HCT116 (cell line): ENCODE results near the gene FHOD3. TPM values are rescaled to one million over a fixed set of nuclear protein-coding genes. Genes with fewer than 3 reads are reported as not detected.

Source experiments
- ATAC-seq: fragments of 200-7000 bp; cut with Tn5 transposase; 2 replicates; pipeline ENCODE4 v1.9.1; 2020; ENCODE audit warnings: mild to moderate bottlenecking, moderate library complexity
- BruUV-seq: library from RNA; stranded (reverse); fragments of 400-500 nt; replicated peaks from 2 replicates; lab custom pipeline; 2021; lab: Mats Ljungman, UMichigan
- CTCF ChIA-PET: fragments of 300-600 bp; sonication (Branson Sonifier 250); formaldehyde crosslinking; loops from one replicate; lab custom pipeline; 2021; ENCODE audit warnings: antibody characterized with exemption; lab: Charles Lee
- POLR2A ChIA-PET: fragments of 300-600, 350-600 bp; sonication (Branson Sonifier 250); formaldehyde crosslinking; loops from one replicate; lab custom pipeline; 2021; ENCODE audit warnings: antibody characterized with exemption; lab: Charles Lee
- RAD21 ChIA-PET, 2 experiments: fragments of 300-600 bp; sonication (Branson Sonifier 250); formaldehyde crosslinking; loops; one replicate each; lab custom pipeline; 2023; ENCODE audit warnings: low total read pairs in 2 of 2; ENCODE audit not compliant: uncharacterized antibody in 2 of 2, unreplicated experiment in 2 of 2, low non-redundant PET in 1 of 2; lab: Charles Lee
- DNase-seq: peaks from one replicate; pipeline ENCODE4 v3.0.0-alpha.2; 2010; ENCODE audit warnings: low read depth, low spot score
- H2AFZ ChIP-seq: fragments of 200-600 bp; shearing (Covaris generic), sonication (generic); 2 replicates; pipeline ENCODE4 v1.6.1; 2017; ENCODE audit warnings: low read depth, mixed run types, mixed read lengths, antibody characterized with exemption, low read length; ENCODE audit not compliant: poor library complexity, severe bottlenecking
- H3K27ac ChIP-seq: 2 replicates; pipeline ENCODE4 v1.5.1; 2012; ENCODE audit warnings: low read depth, low read length
- H3K27me3 ChIP-seq: fragments of 200-600 bp; sonication (generic); 2 replicates; pipeline ENCODE4 v1.6.1; 2016; ENCODE audit warnings: mixed run types, low read length, mixed read lengths; ENCODE audit not compliant: insufficient read depth
- H3K36me3 ChIP-seq, 2 experiments: fragments of 200-500 bp in 1 of 2; fragments of 200-600 bp in 1 of 2; sonication (Bioruptor generic) in 1 of 2; sonication (generic) in 1 of 2; 2 replicates each; pipeline versions ENCODE4 v1.5.1 to v1.6.1; 2014 to 2016; ENCODE audit warnings: low read length in 2 of 2, inconsistent platforms in 1 of 2, mixed read lengths in 1 of 2, mixed run types in 1 of 2; ENCODE audit not compliant: insufficient read depth in 2 of 2, control insufficient read depth in 1 of 2
- H3K4me1 ChIP-seq, 2 experiments: fragments of 200-600 bp in 1 of 2; sonication (generic) in 1 of 2; 2 replicates each; pipeline versions ENCODE4 v1.5.1 to v1.6.1; 2012 to 2017; ENCODE audit warnings: low read length in 2 of 2, inconsistent platforms in 1 of 2, mild to moderate bottlenecking in 1 of 2, mixed read lengths in 1 of 2, mixed run types in 1 of 2, moderate library complexity in 1 of 2; ENCODE audit not compliant: insufficient read depth in 2 of 2, control insufficient read depth in 1 of 2
- H3K4me2 ChIP-seq: fragments of 200-600 bp; sonication (generic); 2 replicates; pipeline ENCODE4 v1.6.1; 2017; ENCODE audit warnings: mixed run types, low read length, mixed read lengths
- H3K4me3 ChIP-seq, 2 experiments: fragments of 200-600 bp in 1 of 2; sonication (generic) in 1 of 2; replicated peaks in 1 of 2; 2 replicates each; pipeline ENCODE4 v1.5.1; 2011 to 2016; ENCODE audit warnings: low read length in 2 of 2, control low read depth in 1 of 2, low read depth in 1 of 2, mild to moderate bottlenecking in 1 of 2, mixed read lengths in 1 of 2, mixed run types in 1 of 2
- H3K79me2 ChIP-seq: fragments of 200-600 bp; sonication (generic); 2 replicates; pipeline ENCODE4 v1.6.1; 2017; ENCODE audit warnings: mild to moderate bottlenecking, mixed run types, low read length, moderate library complexity, mixed read lengths; ENCODE audit not compliant: insufficient read depth
- H3K9ac ChIP-seq: fragments of 200-600 bp; sonication (generic); 2 replicates; pipeline ENCODE4 v1.6.1; 2016; ENCODE audit warnings: low read length, mixed read lengths
- H3K9me2 ChIP-seq: fragments of 200-600 bp; sonication (generic), shearing (Covaris generic); 2 replicates; pipeline ENCODE4 v1.6.1; 2017; ENCODE audit warnings: mixed run types, mild to moderate bottlenecking, moderate library complexity; ENCODE audit not compliant: insufficient read depth
- H3K9me3 ChIP-seq, 2 experiments: fragments of 200-500 bp in 1 of 2; fragments of 200-600 bp in 1 of 2; sonication (Bioruptor generic) in 1 of 2; sonication (generic) in 1 of 2; 2 replicates each; pipeline ENCODE4 v1.6.1; 2014 to 2017; ENCODE audit warnings: low read length in 2 of 2, mixed read lengths in 2 of 2, inconsistent platforms in 1 of 2, low read depth in 1 of 2, mild to moderate bottlenecking in 1 of 2, mixed run types in 1 of 2, moderate library complexity in 1 of 2; ENCODE audit not compliant: control insufficient read depth in 1 of 2, insufficient read depth in 1 of 2
- H4K20me1 ChIP-seq: fragments of 200-600 bp; sonication (generic), shearing (Covaris generic); 2 replicates; pipeline ENCODE4 v1.6.1; 2017; ENCODE audit warnings: mixed run types, mild to moderate bottlenecking, moderate library complexity; ENCODE audit not compliant: insufficient read depth
- ELF1 ChIP-seq: IDR thresholded peaks from 2 replicates; pipeline ENCODE4 v1.6.1; 2012; ENCODE audit warnings: low read depth, borderline replicate concordance
- EZH2 ChIP-seq: fragments of 200-600 bp; sonication (generic); IDR thresholded peaks from 2 replicates; pipeline ENCODE4 v1.6.1; 2017; ENCODE audit warnings: antibody characterized with exemption, mixed run types
- FOSL1 ChIP-seq: IDR thresholded peaks from 2 replicates; pipeline ENCODE4 v1.6.1; 2012; ENCODE audit warnings: low read depth
- JUND ChIP-seq: IDR thresholded peaks from 2 replicates; pipeline ENCODE4 v1.6.1; 2012
- POLR2A ChIP-seq: IDR thresholded peaks from 2 replicates; pipeline ENCODE4 v1.7.0; 2011; ENCODE audit warnings: borderline replicate concordance; ENCODE audit not compliant: insufficient read depth, insufficient read length; ENCODE audit errors: extremely low read depth
- SIN3A ChIP-seq: IDR thresholded peaks from 2 replicates; pipeline ENCODE4 v1.6.1; 2012; ENCODE audit warnings: low read depth
- SRF ChIP-seq: IDR thresholded peaks from 2 replicates; pipeline ENCODE4 v1.6.1; 2012; ENCODE audit warnings: low read depth
- YY1 ChIP-seq: IDR thresholded peaks from 2 replicates; pipeline ENCODE4 v1.6.1; 2011; ENCODE audit warnings: low read length, low read depth, moderate library complexity, mild to moderate bottlenecking; ENCODE audit not compliant: insufficient replicate concordance; ENCODE audit errors: extremely low read depth
- ZFX ChIP-seq: fragments of 450-650 bp; IDR thresholded peaks from 2 replicates; pipeline ENCODE4 v1.6.1; 2017
- ZNF274 ChIP-seq: fragments of 200-500 bp; sonication (Bioruptor generic); IDR thresholded peaks from 2 replicates; pipeline ENCODE4 v1.6.1; 2014; ENCODE audit warnings: mild to moderate bottlenecking, low read depth, low read length, inconsistent platforms
- intact Hi-C: fragments of 100-400 bp; cut with micrococcal nuclease; formaldehyde crosslinking; loops from 2 replicates; pipeline ENCODE4 v1.10.0; 2022
- total RNA-seq: library from RNA; stranded (reverse); gene quantifications from one replicate; pipeline ENCODE4 v1.2.1, GENCODE V29; 2021; ENCODE audit not compliant: unreplicated experiment
- TF ChIP-seq, protein P1 (sequence below): IDR thresholded peaks from 2 replicates; pipeline ENCODE4 v1.6.1; 2012
- TF ChIP-seq, protein P2 (sequence below), 3 experiments: fragments of 200-600 bp in 1 of 3; sonication (generic) in 1 of 3; IDR thresholded peaks in 2 of 3; conservative IDR thresholded peaks in 1 of 3; 2 replicates each; pipeline ENCODE4 v1.5.1; 2012 to 2017; ENCODE audit warnings: low read depth in 2 of 3, low read length in 2 of 3, antibody characterized with exemption in 1 of 3, borderline replicate concordance in 1 of 3, control low read depth in 1 of 3, mild to moderate bottlenecking in 1 of 3, mixed read lengths in 1 of 3, mixed run types in 1 of 3, moderate library complexity in 1 of 3; ENCODE audit not compliant: insufficient read depth in 1 of 3

Gene FHOD3
- total RNA-seq, 1 experiment from 2014 or later: 4.0 TPM

DNA sequence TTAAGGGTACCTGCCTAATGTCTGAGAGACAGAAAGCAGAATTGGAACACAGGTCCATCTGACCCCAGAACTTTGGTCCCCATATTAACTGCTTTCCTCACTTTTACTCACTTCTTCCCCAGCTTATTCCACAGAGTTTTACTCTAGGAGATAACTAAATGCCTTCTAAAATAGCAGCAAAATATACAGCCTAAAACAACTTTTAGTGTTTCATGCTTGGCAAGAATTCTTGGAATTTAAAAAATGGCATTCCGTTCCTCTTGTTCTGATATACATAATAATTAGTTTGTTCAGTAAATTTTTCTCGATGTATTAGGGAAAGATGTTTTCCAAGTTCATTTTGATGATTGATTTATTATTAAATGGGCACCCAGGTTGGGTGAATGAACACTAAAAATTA lies 151.9 kb downstream of the FHOD3 start:
- Histone ChIP-seq H3K36me3 (no peaks in the 10 kb centered on the region), H3K27me3 (no peaks in the 10 kb centered on the region), H3K9me2 (no peaks in the 10 kb centered on the region), H2AFZ (no peak overlapping the region), H3K9ac (no peak overlapping the region), H3K4me3 (no peak overlapping the region), H4K20me1 (no peaks in the 10 kb centered on the region; the same call in 1 of the 2 replicates), H3K27ac (no peak overlapping the region), H3K9me3 (no peaks in the 10 kb centered on the region), H3K4me1 (peaks cover 0 to 9% of the 10 kb centered on the region in 2 experiments; a peak in 2 of 4 replicates), H3K79me2 (no peaks in the 10 kb centered on the region), H3K4me2 (no peak overlapping the region)
- ChIA-PET RAD21 (no interaction called here), POLR2A (no interaction called here), CTCF (no interaction called here)
- ATAC-seq (no peak), DNase-seq (no peak)
- no peak for TF ChIP-seq ZNF274
- no peak for TF ChIP-seq YY1
- TF ChIP-seq ELF1: no peak
- TF ChIP-seq EZH2: no peak
- no peak for TF ChIP-seq SIN3A
- no peak for TF ChIP-seq SRF
- no peak for TF ChIP-seq ZFX
- no peak for TF ChIP-seq JUND
- TF ChIP-seq FOSL1: no peak
- intact Hi-C loops: no loop called here
- BruUV-seq: no TSS peak

DNA sequence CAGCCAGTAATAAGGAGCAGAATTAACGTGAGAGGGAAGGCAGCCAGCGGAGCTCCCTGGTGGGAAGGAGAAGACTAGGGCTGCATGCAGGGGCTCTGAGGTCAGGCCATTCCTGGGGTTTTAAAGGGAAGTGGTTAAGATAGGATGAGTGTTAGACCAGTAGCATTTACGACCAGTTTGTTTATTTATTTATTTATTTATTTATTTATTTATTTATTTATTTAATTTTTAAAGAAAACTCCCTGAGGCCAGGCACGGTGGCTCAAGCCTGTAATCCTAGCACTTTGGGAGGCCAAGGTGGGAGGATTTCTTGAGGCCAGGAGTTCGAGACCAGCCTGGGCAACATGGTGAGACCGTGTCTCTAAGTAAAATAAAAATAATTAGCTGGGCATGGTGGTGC lies 152.8 kb downstream of the FHOD3 start:
- RAD21 ChIA-PET: no interaction called here
- Histone ChIP-seq H3K9me2 (no peaks in the 10 kb centered on the region), H3K79me2 (no peaks in the 10 kb centered on the region), H3K27ac (no peak overlapping the region)
- intact Hi-C loops: no loop called here
- TF ChIP-seq JUND (no peak), EZH2 (no peak), POLR2A (no peak)
- TF ChIP-seq, protein P1, sequence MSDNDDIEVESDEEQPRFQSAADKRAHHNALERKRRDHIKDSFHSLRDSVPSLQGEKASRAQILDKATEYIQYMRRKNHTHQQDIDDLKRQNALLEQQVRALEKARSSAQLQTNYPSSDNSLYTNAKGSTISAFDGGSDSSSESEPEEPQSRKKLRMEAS: no peak
- TF ChIP-seq, protein P2, sequence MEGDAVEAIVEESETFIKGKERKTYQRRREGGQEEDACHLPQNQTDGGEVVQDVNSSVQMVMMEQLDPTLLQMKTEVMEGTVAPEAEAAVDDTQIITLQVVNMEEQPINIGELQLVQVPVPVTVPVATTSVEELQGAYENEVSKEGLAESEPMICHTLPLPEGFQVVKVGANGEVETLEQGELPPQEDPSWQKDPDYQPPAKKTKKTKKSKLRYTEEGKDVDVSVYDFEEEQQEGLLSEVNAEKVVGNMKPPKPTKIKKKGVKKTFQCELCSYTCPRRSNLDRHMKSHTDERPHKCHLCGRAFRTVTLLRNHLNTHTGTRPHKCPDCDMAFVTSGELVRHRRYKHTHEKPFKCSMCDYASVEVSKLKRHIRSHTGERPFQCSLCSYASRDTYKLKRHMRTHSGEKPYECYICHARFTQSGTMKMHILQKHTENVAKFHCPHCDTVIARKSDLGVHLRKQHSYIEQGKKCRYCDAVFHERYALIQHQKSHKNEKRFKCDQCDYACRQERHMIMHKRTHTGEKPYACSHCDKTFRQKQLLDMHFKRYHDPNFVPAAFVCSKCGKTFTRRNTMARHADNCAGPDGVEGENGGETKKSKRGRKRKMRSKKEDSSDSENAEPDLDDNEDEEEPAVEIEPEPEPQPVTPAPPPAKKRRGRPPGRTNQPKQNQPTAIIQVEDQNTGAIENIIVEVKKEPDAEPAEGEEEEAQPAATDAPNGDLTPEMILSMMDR (IDR thresholded peaks at IDR 0.05 in 2 of 3, conservative IDR thresholded peaks at IDR 0.05 in 1 of 3; ENCODE audit: borderline replicate concordance in 1 of 3, insufficient read depth in 1 of 3, low read depth in 2 of 3, low read length in 2 of 3): no peak
- TF ChIP-seq, all 23 proteins: peak for 0
- H3K4me1 ChIP-seq: peaks cover 0 to 9% of the 10 kb centered on the region in 2 experiments; a peak in 2 of 4 replicates
- no peak overlapping the region for H3K4me2 ChIP-seq
- no peak overlapping the region for H3K4me3 ChIP-seq
- H3K9me3 ChIP-seq: no peaks in the 10 kb centered on the region
- BruUV-seq: no TSS peak
- ATAC-seq (no peak), DNase-seq (no peak)
- no peak overlapping the region for H3K9ac ChIP-seq
- H3K36me3 ChIP-seq: no peaks in the 10 kb centered on the region
- H2AFZ ChIP-seq: no peak overlapping the region
- H3K27me3 ChIP-seq: no peaks in the 10 kb centered on the region; the same call in 1 of the 2 replicates
- ChIA-PET POLR2A (no interaction called here), CTCF (interaction anchor here (1.0 kb wide), 1 partner anchor 9 kb away, joined by 4 read pairs; no protein-coding TSS in a partner anchor)
- no peaks in the 10 kb centered on the region; the same call in 1 of the 2 replicates for H4K20me1 ChIP-seq
